HFFc6 (cell line): Measurements from ENCODE around the gene DLEC1. TPM values are rescaled to one million over a fixed set of nuclear protein-coding genes. Genes with fewer than 3 reads are reported as not detected.

Experiments used
- DNase-seq: peaks from one replicate; pipeline ENCODE4 v3.0.0-alpha.2; 2018
- H3K27ac Mint-ChIP-seq: 2 replicates; pipeline ENCODE4 v1.8.0; 2020; ENCODE audit warnings: mild to moderate bottlenecking, mixed read lengths
- H3K27me3 Mint-ChIP-seq: 2 replicates; pipeline ENCODE4 v1.8.0; 2021; ENCODE audit warnings: mild to moderate bottlenecking, moderate library complexity, mixed read lengths; ENCODE audit not compliant: insufficient read depth
- H3K36me3 Mint-ChIP-seq: 2 replicates; pipeline ENCODE4 v1.8.0; 2021; ENCODE audit warnings: low read depth, mixed read lengths
- H3K4me1 Mint-ChIP-seq: 2 replicates; pipeline ENCODE4 v1.8.0; 2020; ENCODE audit warnings: low read depth, mixed read lengths
- H3K4me3 Mint-ChIP-seq: 2 replicates; pipeline ENCODE4 v1.8.0; 2020; ENCODE audit warnings: mild to moderate bottlenecking, moderate library complexity, mixed read lengths
- H3K9me3 Mint-ChIP-seq: 2 replicates; pipeline ENCODE4 v1.8.0; 2020; ENCODE audit warnings: mild to moderate bottlenecking, mixed read lengths
- CTCF ChIP-seq: fragments of 200-600 bp; sonication (generic); IDR thresholded peaks from 2 replicates; pipeline ENCODE4 v1.5.0; 2021; ENCODE audit warnings: antibody characterized with exemption, mild to moderate bottlenecking
- total RNA-seq, 6 experiments: library from RNA; stranded (reverse); fragmentation: NEBNext Ultra II Directional; extraction: Animal tissue kit (Norgen Biotek cat#: 25700); gene quantifications; 2 replicates in 1 of 6; 3 replicates in 5 of 6; pipeline ENCODE4 v1.2.3, GENCODE V29; 2021

Gene DLEC1
- total RNA-seq, 6 experiments from 2014 or later, result 0.05 TPM; not detected in 5

GRCh38 chr3:38118421-38119247 lies 79.6 kb downstream of the DLEC1 start:
- TF ChIP-seq CTCF, result no peak
- no peak overlapping the region for H3K27ac Mint-ChIP-seq
- peaks cover 4% of the 10 kb centered on the region; the same call in 1 of the 2 replicates for H3K36me3 Mint-ChIP-seq
- no peak for DNase-seq
- H3K4me3 Mint-ChIP-seq, result no peak overlapping the region
- H3K9me3 Mint-ChIP-seq, result no peaks in the 10 kb centered on the region
- peaks cover 19% of the 10 kb centered on the region for H3K27me3 Mint-ChIP-seq
- no peaks in the 10 kb centered on the region for H3K4me1 Mint-ChIP-seq

GRCh38 chr3:38119248-38119544 lies 80.2 kb downstream of the DLEC1 start:
- Mint-ChIP-seq H3K36me3 (peaks cover 4% of the 10 kb centered on the region; the same call in 1 of the 2 replicates), H3K27me3 (peaks cover 14% of the 10 kb centered on the region), H3K9me3 (no peaks in the 10 kb centered on the region)

GRCh38 chr3:38119821-38120692 lies 81.0 kb downstream of the DLEC1 start:
- H3K36me3 Mint-ChIP-seq, result peaks cover 4% of the 10 kb centered on the region; the same call in 1 of the 2 replicates
- no peaks in the 10 kb centered on the region for H3K9me3 Mint-ChIP-seq
- no peak for TF ChIP-seq CTCF

More at GRCh38 chr3:38119248-38119544, 80.2 kb downstream of the DLEC1 start:
- Mint-ChIP-seq H3K4me3 (no peak overlapping the region), H3K4me1 (no peaks in the 10 kb centered on the region), H3K27ac (no peak overlapping the region)
- TF ChIP-seq CTCF, result no peak
- DNase-seq, result no peak

GRCh38 chr3:38120693-38121450 lies 81.9 kb downstream of the DLEC1 start:
- no peaks in the 10 kb centered on the region for H3K4me1 Mint-ChIP-seq
- H3K36me3 Mint-ChIP-seq, result peaks cover 4% of the 10 kb centered on the region; the same call in 1 of the 2 replicates
- no peak overlapping the region for H3K27ac Mint-ChIP-seq
- H3K9me3 Mint-ChIP-seq, result no peaks in the 10 kb centered on the region
- peaks cover 4% of the 10 kb centered on the region; the same call in 1 of the 2 replicates for H3K27me3 Mint-ChIP-seq
- no peak for DNase-seq
- no peak for TF ChIP-seq CTCF
- no peak overlapping the region for H3K4me3 Mint-ChIP-seq

More at GRCh38 chr3:38119821-38120692, 81.0 kb downstream of the DLEC1 start:
- Mint-ChIP-seq H3K27ac (no peak overlapping the region), H3K4me3 (no peak overlapping the region), H3K27me3 (peaks cover 13% of the 10 kb centered on the region), H3K4me1 (no peaks in the 10 kb centered on the region)
- no peak for DNase-seq

GRCh38 chr3:38121451-38121831 lies 82.4 kb downstream of the DLEC1 start:
- Mint-ChIP-seq H3K4me1 (no peaks in the 10 kb centered on the region), H3K36me3 (peaks cover 4% of the 10 kb centered on the region; the same call in 1 of the 2 replicates), H3K4me3 (no peak overlapping the region), H3K27me3 (peaks cover 2% of the 10 kb centered on the region; the same call in 1 of the 2 replicates), H3K9me3 (no peaks in the 10 kb centered on the region), H3K27ac (no peak overlapping the region)
- no peak for TF ChIP-seq CTCF
- no peak for DNase-seq
